Testis (tissue), 2 donors: ENCODE results near the gene GOLPH3.

ENCODE experiments used
- CTCF ChIP-seq, 3 experiments: fragments of 450-650 bp in 2 of 3; fragments of 200-600 bp in 1 of 3; sonication (generic) in 1 of 3; IDR thresholded peaks; one replicate each; pipeline ENCODE4 v1.5.1; 2016 to 2019; ENCODE audit warnings: antibody characterized with exemption in 3 of 3, mild to moderate bottlenecking in 2 of 3, moderate library complexity in 1 of 3
- POLR2A ChIP-seq: fragments of 450-650 bp; IDR thresholded peaks from one replicate; pipeline ENCODE4 v1.6.1; 2017; ENCODE audit warnings: antibody characterized with exemption, mild to moderate bottlenecking, moderate library complexity

GRCh38 chr5:32082701-32083100, 91.4 kb downstream of the GOLPH3 start:
- TF ChIP-seq CTCF (IDR thresholded peaks at IDR 0.05) = no peak
- TF ChIP-seq POLR2A = no peak
